HCT116 (cell line): ENCODE results near the gene ZNF483. TPM values are rescaled to one million over a fixed set of nuclear protein-coding genes. Genes with fewer than 3 reads are reported as not detected.

Experiments
- ATAC-seq: fragments of 200-7000 bp; cut with Tn5 transposase; 2 replicates; pipeline ENCODE4 v1.9.1; 2020; ENCODE audit warnings: mild to moderate bottlenecking, moderate library complexity
- BruUV-seq: library from RNA; stranded (reverse); fragments of 400-500 nt; replicated peaks from 2 replicates; lab custom pipeline; 2021; lab: Mats Ljungman, UMichigan
- CTCF ChIA-PET: fragments of 300-600 bp; sonication (Branson Sonifier 250); formaldehyde crosslinking; loops from one replicate; lab custom pipeline; 2021; ENCODE audit warnings: antibody characterized with exemption; lab: Charles Lee
- POLR2A ChIA-PET: fragments of 300-600, 350-600 bp; sonication (Branson Sonifier 250); formaldehyde crosslinking; loops from one replicate; lab custom pipeline; 2021; ENCODE audit warnings: antibody characterized with exemption; lab: Charles Lee
- RAD21 ChIA-PET, 2 experiments: fragments of 300-600 bp; sonication (Branson Sonifier 250); formaldehyde crosslinking; loops; one replicate each; lab custom pipeline; 2023; ENCODE audit warnings: low total read pairs in 2 of 2; ENCODE audit not compliant: uncharacterized antibody in 2 of 2, unreplicated experiment in 2 of 2, low non-redundant PET in 1 of 2; lab: Charles Lee
- DNase-seq: peaks from one replicate; pipeline ENCODE4 v3.0.0-alpha.2; 2010; ENCODE audit warnings: low read depth, low spot score
- H2AFZ ChIP-seq: fragments of 200-600 bp; shearing (Covaris generic), sonication (generic); 2 replicates; pipeline ENCODE4 v1.6.1; 2017; ENCODE audit warnings: low read depth, mixed run types, mixed read lengths, antibody characterized with exemption, low read length; ENCODE audit not compliant: poor library complexity, severe bottlenecking
- H3K27ac ChIP-seq: 2 replicates; pipeline ENCODE4 v1.5.1; 2012; ENCODE audit warnings: low read depth, low read length
- H3K27me3 ChIP-seq: fragments of 200-600 bp; sonication (generic); 2 replicates; pipeline ENCODE4 v1.6.1; 2016; ENCODE audit warnings: mixed run types, low read length, mixed read lengths; ENCODE audit not compliant: insufficient read depth
- H3K36me3 ChIP-seq, 2 experiments: fragments of 200-500 bp in 1 of 2; fragments of 200-600 bp in 1 of 2; sonication (Bioruptor generic) in 1 of 2; sonication (generic) in 1 of 2; 2 replicates each; pipeline versions ENCODE4 v1.5.1 to v1.6.1; 2014 to 2016; ENCODE audit warnings: low read length in 2 of 2, inconsistent platforms in 1 of 2, mixed read lengths in 1 of 2, mixed run types in 1 of 2; ENCODE audit not compliant: insufficient read depth in 2 of 2, control insufficient read depth in 1 of 2
- H3K4me1 ChIP-seq, 2 experiments: fragments of 200-600 bp in 1 of 2; sonication (generic) in 1 of 2; 2 replicates each; pipeline versions ENCODE4 v1.5.1 to v1.6.1; 2012 to 2017; ENCODE audit warnings: low read length in 2 of 2, inconsistent platforms in 1 of 2, mild to moderate bottlenecking in 1 of 2, mixed read lengths in 1 of 2, mixed run types in 1 of 2, moderate library complexity in 1 of 2; ENCODE audit not compliant: insufficient read depth in 2 of 2, control insufficient read depth in 1 of 2
- H3K4me2 ChIP-seq: fragments of 200-600 bp; sonication (generic); 2 replicates; pipeline ENCODE4 v1.6.1; 2017; ENCODE audit warnings: mixed run types, low read length, mixed read lengths
- H3K4me3 ChIP-seq, 2 experiments: fragments of 200-600 bp in 1 of 2; sonication (generic) in 1 of 2; replicated peaks in 1 of 2; 2 replicates each; pipeline ENCODE4 v1.5.1; 2011 to 2016; ENCODE audit warnings: low read length in 2 of 2, control low read depth in 1 of 2, low read depth in 1 of 2, mild to moderate bottlenecking in 1 of 2, mixed read lengths in 1 of 2, mixed run types in 1 of 2
- H3K79me2 ChIP-seq: fragments of 200-600 bp; sonication (generic); 2 replicates; pipeline ENCODE4 v1.6.1; 2017; ENCODE audit warnings: mild to moderate bottlenecking, mixed run types, low read length, moderate library complexity, mixed read lengths; ENCODE audit not compliant: insufficient read depth
- H3K9ac ChIP-seq: fragments of 200-600 bp; sonication (generic); 2 replicates; pipeline ENCODE4 v1.6.1; 2016; ENCODE audit warnings: low read length, mixed read lengths
- H3K9me2 ChIP-seq: fragments of 200-600 bp; sonication (generic), shearing (Covaris generic); 2 replicates; pipeline ENCODE4 v1.6.1; 2017; ENCODE audit warnings: mixed run types, mild to moderate bottlenecking, moderate library complexity; ENCODE audit not compliant: insufficient read depth
- H3K9me3 ChIP-seq, 2 experiments: fragments of 200-500 bp in 1 of 2; fragments of 200-600 bp in 1 of 2; sonication (Bioruptor generic) in 1 of 2; sonication (generic) in 1 of 2; 2 replicates each; pipeline ENCODE4 v1.6.1; 2014 to 2017; ENCODE audit warnings: low read length in 2 of 2, mixed read lengths in 2 of 2, inconsistent platforms in 1 of 2, low read depth in 1 of 2, mild to moderate bottlenecking in 1 of 2, mixed run types in 1 of 2, moderate library complexity in 1 of 2; ENCODE audit not compliant: control insufficient read depth in 1 of 2, insufficient read depth in 1 of 2
- H4K20me1 ChIP-seq: fragments of 200-600 bp; sonication (generic), shearing (Covaris generic); 2 replicates; pipeline ENCODE4 v1.6.1; 2017; ENCODE audit warnings: mixed run types, mild to moderate bottlenecking, moderate library complexity; ENCODE audit not compliant: insufficient read depth
- CBX3 ChIP-seq: IDR thresholded peaks from 2 replicates; pipeline ENCODE4 v1.6.1; 2012; ENCODE audit warnings: low read depth
- EGR1 ChIP-seq: IDR thresholded peaks from 2 replicates; pipeline ENCODE4 v1.6.1; 2012; ENCODE audit warnings: low read depth
- EZH2 ChIP-seq: fragments of 200-600 bp; sonication (generic); IDR thresholded peaks from 2 replicates; pipeline ENCODE4 v1.6.1; 2017; ENCODE audit warnings: antibody characterized with exemption, mixed run types
- POLR2A ChIP-seq: IDR thresholded peaks from 2 replicates; pipeline ENCODE4 v1.7.0; 2011; ENCODE audit warnings: borderline replicate concordance; ENCODE audit not compliant: insufficient read depth, insufficient read length; ENCODE audit errors: extremely low read depth
- POLR2AphosphoS5 ChIP-seq: IDR thresholded peaks from 2 replicates; pipeline ENCODE4 v1.6.1; 2011; ENCODE audit warnings: mild to moderate bottlenecking, low read depth, low read length, moderate library complexity
- SIN3A ChIP-seq: IDR thresholded peaks from 2 replicates; pipeline ENCODE4 v1.6.1; 2012; ENCODE audit warnings: low read depth
- SP1 ChIP-seq: IDR thresholded peaks from 2 replicates; pipeline ENCODE4 v1.6.1; 2012; ENCODE audit warnings: low read depth
- YY1 ChIP-seq: IDR thresholded peaks from 2 replicates; pipeline ENCODE4 v1.6.1; 2011; ENCODE audit warnings: low read length, low read depth, moderate library complexity, mild to moderate bottlenecking; ENCODE audit not compliant: insufficient replicate concordance; ENCODE audit errors: extremely low read depth
- ZFX ChIP-seq: fragments of 450-650 bp; IDR thresholded peaks from 2 replicates; pipeline ENCODE4 v1.6.1; 2017
- ZNF274 ChIP-seq: fragments of 200-500 bp; sonication (Bioruptor generic); IDR thresholded peaks from 2 replicates; pipeline ENCODE4 v1.6.1; 2014; ENCODE audit warnings: mild to moderate bottlenecking, low read depth, low read length, inconsistent platforms
- intact Hi-C: fragments of 100-400 bp; cut with micrococcal nuclease; formaldehyde crosslinking; loops from 2 replicates; pipeline ENCODE4 v1.10.0; 2022
- total RNA-seq: library from RNA; stranded (reverse); gene quantifications from one replicate; pipeline ENCODE4 v1.2.1, GENCODE V29; 2021; ENCODE audit not compliant: unreplicated experiment

Gene ZNF483
- total RNA-seq, 1 experiment from 2014 or later: 5.0 TPM

GRCh38 chr9:111533099-111533790, 8.3 kb downstream of the ZNF483 start:
- Histone ChIP-seq H4K20me1 (no peaks in the 10 kb centered on the region), H3K9ac (no peak overlapping the region), H3K9me2 (no peaks in the 10 kb centered on the region), H3K4me2 (no peak overlapping the region), H3K79me2 (no peaks in the 10 kb centered on the region), H3K27ac (no peak overlapping the region), H2AFZ (no peak overlapping the region), H3K4me3 (no peak overlapping the region), H3K27me3 (no peaks in the 10 kb centered on the region), H3K36me3 (peaks cover 0 to 16% of the 10 kb centered on the region in 2 experiments; a peak in 2 of 4 replicates), H3K4me1 (no peaks in the 10 kb centered on the region), H3K9me3 (peaks cover 0 to 7% of the 10 kb centered on the region in 2 experiments; a peak in 1 of 4 replicates)
- TF ChIP-seq POLR2AphosphoS5 (no peak), POLR2A (no peak), YY1 (no peak), SP1 (no peak), SIN3A (no peak), CBX3 (no peak), ZFX (no peak), EZH2 (no peak), EGR1 (no peak)
- ChIA-PET RAD21 (no interaction called here), CTCF (no interaction called here), POLR2A (no interaction called here)
- intact Hi-C loops: no loop called here
- ATAC-seq (no peak), DNase-seq (no peak)
- no TSS peak for BruUV-seq

- Histone ChIP-seq H3K9me2 (no peaks in the 10 kb centered on the region), H2AFZ (no peak overlapping the region), H3K9me3 (peaks cover 21 to 51% of the 10 kb centered on the region in 2 experiments), H3K27ac (no peak overlapping the region), H3K27me3 (no peaks in the 10 kb centered on the region), H3K9ac (no peak overlapping the region), H3K79me2 (no peaks in the 10 kb centered on the region), H3K4me1 (no peaks in the 10 kb centered on the region), H3K4me2 (no peak overlapping the region), H3K36me3 (peaks cover 0 to 14% of the 10 kb centered on the region in 2 experiments; a peak in 2 of 4 replicates), H3K4me3 (no peak overlapping the region), H4K20me1 (no peaks in the 10 kb centered on the region)
- BruUV-seq: no TSS peak
- ATAC-seq (no peak), DNase-seq (no peak)
- ChIA-PET CTCF (no interaction called here), RAD21 (no interaction called here), POLR2A (no interaction called here)
- intact Hi-C loops: no loop called here
- TF ChIP-seq ZNF274 (peak; percentile 98), SIN3A (no peak)
These were observed 17.7 kb downstream of the ZNF483 start for GRCh38 chr9:111542497-111543254.
